B cell (primary cell): Measurements from ENCODE around the gene OR1N2. TPM values are rescaled to one million over a fixed set of nuclear protein-coding genes. Genes with fewer than 3 reads are reported as not detected.

Source experiments
- ATAC-seq: fragments of 200-7000 bp; cut with Tn5 transposase; one replicate; pipeline ENCODE4 v1.10.0; 2021; ENCODE audit warnings: low read depth, mild to moderate bottlenecking, moderate number of reproducible peaks, moderate library complexity
- CTCF ChIA-PET: fragments of 350-600 bp; sonication (Branson Sonifier 250); formaldehyde crosslinking; loops from one replicate; lab custom pipeline; 2021; ENCODE audit warnings: antibody characterized with exemption, inconsistent platforms; lab: Charles Lee
- POLR2A ChIA-PET: fragments of 350-600 bp; sonication (Branson Sonifier 250); formaldehyde crosslinking; loops from one replicate; lab custom pipeline; 2021; ENCODE audit warnings: antibody characterized with exemption; lab: Charles Lee
- DNase-seq: peaks from one replicate; pipeline ENCODE4 v3.0.0; 2013
- H2AFZ ChIP-seq: 2 replicates; pipeline ENCODE4 v1.6.1; 2012; ENCODE audit warnings: mild to moderate bottlenecking, low read depth, low read length; ENCODE audit not compliant: insufficient read depth, poor library complexity, severe bottlenecking
- H3K27ac ChIP-seq, 2 donors: 1 replicate in 1 of 2; 2 replicates in 1 of 2; pipeline ENCODE4 v1.5.1; 2012 to 2013; ENCODE audit warnings: low read length in 2 of 2, mild to moderate bottlenecking in 2 of 2, moderate library complexity in 1 of 2
- H3K27me3 ChIP-seq, 4 experiments: fragments of 200-600 bp in 1 of 4; sonication (generic) in 1 of 4; replicated peaks in 1 of 4; 1 replicate in 2 of 4; 2 replicates in 2 of 4; pipeline versions ENCODE4 v1.6.1 to v1.7.0; 2013 to 2016; ENCODE audit warnings: low read length in 3 of 4, mild to moderate bottlenecking in 2 of 4, mixed read lengths in 1 of 4, moderate library complexity in 1 of 4; ENCODE audit not compliant: insufficient read depth in 4 of 4, control insufficient read depth in 3 of 4; ENCODE audit errors: control extremely low read depth in 1 of 4
- H3K36me3 ChIP-seq, 2 experiments: replicated peaks in 1 of 2; 1 replicate in 1 of 2; 2 replicates in 1 of 2; pipeline versions ENCODE4 v1.6.1 to v1.7.1; 2013; ENCODE audit warnings: low read length in 1 of 2; ENCODE audit not compliant: insufficient read depth in 2 of 2, control insufficient read depth in 1 of 2; ENCODE audit errors: control extremely low read depth in 1 of 2, extremely low read depth in 1 of 2
- H3K4me1 ChIP-seq, 2 donors: fragments of 200-600 bp in 1 of 2; sonication (generic) in 1 of 2; 1 replicate in 1 of 2; 2 replicates in 1 of 2; pipeline versions ENCODE4 v1.5.1 to v1.6.1; 2013 to 2017; ENCODE audit warnings: low read length in 2 of 2; ENCODE audit not compliant: control insufficient read depth in 2 of 2, insufficient read depth in 2 of 2
- H3K4me2 ChIP-seq: replicated peaks from 2 replicates; pipeline ENCODE3; 2012; ENCODE audit warnings: mild to moderate bottlenecking, low read depth, low read length; ENCODE audit not compliant: poor library complexity, severe bottlenecking
- H3K4me3 ChIP-seq, 5 experiments: fragments of 200-600 bp in 1 of 5; sonication (generic) in 1 of 5; 1 replicate in 3 of 5; 2 replicates in 2 of 5; pipeline versions ENCODE4 v1.5.1 to v1.7.0; 2011 to 2016; ENCODE audit warnings: low read length in 4 of 5, mild to moderate bottlenecking in 4 of 5, low read depth in 2 of 5, control low read depth in 1 of 5, moderate library complexity in 1 of 5; ENCODE audit not compliant: insufficient read depth in 1 of 5; ENCODE audit errors: control extremely low read depth in 1 of 5, extremely low read depth in 1 of 5
- H3K79me2 ChIP-seq: fragments of 200-600 bp; sonication (generic); one replicate; pipeline ENCODE4 v1.6.0; 2016; ENCODE audit warnings: low read length; ENCODE audit not compliant: control insufficient read depth, insufficient read depth
- H3K9ac ChIP-seq: fragments of 200-600 bp; sonication (generic); 2 replicates; pipeline ENCODE4 v1.6.1; 2017; ENCODE audit warnings: mild to moderate bottlenecking, low read length, moderate library complexity
- H3K9me3 ChIP-seq, 3 donors: one replicate each; pipeline versions ENCODE4 v1.6.1 to v1.7.1; 2013; ENCODE audit warnings: low read length in 2 of 3; ENCODE audit not compliant: control insufficient read depth in 2 of 3, insufficient read depth in 1 of 3; ENCODE audit errors: control extremely low read depth in 1 of 3
- H4K20me1 ChIP-seq: 2 replicates; pipeline ENCODE4 v1.6.0; 2012; ENCODE audit warnings: mild to moderate bottlenecking, low read length; ENCODE audit not compliant: insufficient read depth, control insufficient read depth, poor library complexity, severe bottlenecking
- H3K27ac Mint-ChIP-seq: one replicate; pipeline ENCODE4 v1.8.0; 2021; ENCODE audit warnings: mixed read lengths
- H3K27me3 Mint-ChIP-seq: one replicate; pipeline ENCODE4 v1.8.0; 2021; ENCODE audit warnings: mixed read lengths
- H3K4me1 Mint-ChIP-seq: one replicate; pipeline ENCODE4 v1.8.0; 2021; ENCODE audit warnings: mixed read lengths
- H3K4me3 Mint-ChIP-seq: one replicate; pipeline ENCODE4 v1.8.0; 2021; ENCODE audit warnings: mixed read lengths
- H3K9me3 Mint-ChIP-seq: one replicate; pipeline ENCODE4 v1.8.0; 2022; ENCODE audit warnings: mixed read lengths; ENCODE audit not compliant: insufficient read depth
- CTCF ChIP-seq: fragments of 200-600 bp; IDR thresholded peaks from one replicate; pipeline ENCODE4 v1.8.0; 2022; ENCODE audit warnings: antibody characterized with exemption, mild to moderate bottlenecking
- EZH2 ChIP-seq: IDR thresholded peaks from 2 replicates; pipeline ENCODE4 v1.6.1; 2012; ENCODE audit warnings: borderline replicate concordance, low read depth, mild to moderate bottlenecking, moderate library complexity, low read length; ENCODE audit not compliant: insufficient read depth, poor library complexity, severe bottlenecking
- WGBS: methylation state at CpG from one replicate; pipeline ENCODE4 v1.1.5; 2013; ENCODE audit warnings: missing lambda C conversion rate; ENCODE audit not compliant: insufficient coverage; 5-methylcytosine and 5-hydroxymethylcytosine counted together
- intact Hi-C: fragments of 100-400 bp; cut with micrococcal nuclease; formaldehyde crosslinking; loops from one replicate; pipeline ENCODE4 v1.10.0; 2022
- polyA minus RNA-seq: library from RNA; depleted of rRNA, polyadenylated mRNA; stranded (reverse); fragments of >200 nt; gene quantifications from 2 replicates; pipeline ENCODE4 v1.2.3, GENCODE V29; 2012
- polyA plus RNA-seq: library from polyadenylated mRNA; depleted of rRNA; stranded (reverse); fragments of >200 nt; gene quantifications from 2 replicates; pipeline ENCODE4 v1.2.3, GENCODE V29; 2012
- total RNA-seq, 2 donors: library from RNA; stranded (reverse); fragments of 120-200 nt in 1 of 2; gene quantifications; 1 replicate in 1 of 2; 2 replicates in 1 of 2; pipeline versions ENCODE4 v1.2.3 to v1.2.4, GENCODE V29; 2013 to 2022

The OR1N2 gene
- total RNA-seq (not detected in 2 replicates), polyA plus RNA-seq (not detected in 2 replicates), polyA minus RNA-seq (0.34 TPM in 1 of 2 replicates, not detected in the other)
- not detected for total RNA-seq (2013)

GRCh38 chr9:122552812-122553211 lies at the start of gene OR1N2:
Gene OR1N2 (plus strand): TSS chr9:122553112. CDS start chr9:122553212, 100 bp downstream.
- H3K4me1 ChIP-seq: no peaks in the 10 kb centered on the region
- H3K27ac ChIP-seq: no peak within 1 kb of the TSS
- DNase-seq (no peak), ATAC-seq (no peak)
- H4K20me1 ChIP-seq: no peaks in the 10 kb centered on the region
- H3K27me3 Mint-ChIP-seq: peaks cover 36% of the 10 kb centered on the region
- H3K27me3 ChIP-seq: peaks cover 0 to 3% (median 1%) of the 10 kb centered on the region in 4 experiments
- H3K4me3 ChIP-seq: no peak within 1 kb of the TSS
- CTCF ChIA-PET: interaction anchor here (0.6 kb wide), 1 partner anchor 1838 kb away, joined by 3 read pairs; no protein-coding TSS in a partner anchor
- H3K4me1 Mint-ChIP-seq: no peaks in the 10 kb centered on the region
- no peaks in the 10 kb centered on the region for H3K9me3 ChIP-seq
- POLR2A ChIA-PET: no interaction called here
- no peak within 1 kb of the TSS for H2AFZ ChIP-seq
- H3K36me3 ChIP-seq: no peaks in the 10 kb centered on the region
- intact Hi-C loops: no loop called here
- H3K79me2 ChIP-seq: no peaks in the 10 kb centered on the region
- 80% methylated on average over 2 of the region's 2 CpGs for WGBS
- H3K4me3 Mint-ChIP-seq: no peak within 1 kb of the TSS
- no peak within 1 kb of the TSS for H3K27ac Mint-ChIP-seq
- no peak within 1 kb of the TSS for H3K9ac ChIP-seq
- TF ChIP-seq CTCF (no peak), EZH2 (no peak)
- no peaks in the 10 kb centered on the region for H3K9me3 Mint-ChIP-seq
- H3K4me2 ChIP-seq: no peak within 1 kb of the TSS

- Histone ChIP-seq H3K9me3 (no peaks in the 10 kb centered on the region), H3K27ac (no peak overlapping the region), H3K79me2 (no peaks in the 10 kb centered on the region), H3K4me2 (no peak overlapping the region), H3K9ac (no peak overlapping the region), H3K4me3 (no peak overlapping the region), H2AFZ (no peak overlapping the region), H3K27me3 (no peaks in the 10 kb centered on the region), H3K4me1 (no peaks in the 10 kb centered on the region), H4K20me1 (no peaks in the 10 kb centered on the region), H3K36me3 (no peaks in the 10 kb centered on the region)
- intact Hi-C loops: no loop called here
- WGBS: 72% methylated on average over 2 of the region's 2 CpGs
- Mint-ChIP-seq H3K27me3 (peaks cover 31% of the 10 kb centered on the region), H3K27ac (no peak overlapping the region), H3K4me3 (no peak overlapping the region), H3K4me1 (no peaks in the 10 kb centered on the region), H3K9me3 (no peaks in the 10 kb centered on the region)
- POLR2A ChIA-PET: no interaction called here
- no peak for TF ChIP-seq CTCF
- TF ChIP-seq EZH2: no peak
- DNase-seq: no peak
- ATAC-seq: no peak
- CTCF ChIA-PET: no interaction called here
Measured at GRCh38 chr9:122506964-122507363, 45.9 kb upstream of the OR1N2 start.
